SK-N-SH treated with all-trans-retinoic acid at 6 μM for 48 hours (cell line): ENCODE data around the gene IL24.

Source experiments
- ATAC-seq: fragments of 200-7000 bp; cut with Tn5 transposase; 3 replicates; pipeline ENCODE4 v1.9.1; 2020; ENCODE audit warnings: mild to moderate bottlenecking, moderate library complexity
- ARNTL ChIP-seq: fragments of 450-650 bp; formaldehyde crosslinking; IDR thresholded peaks from 2 replicates; pipeline ENCODE4 v1.5.0; 2020; ENCODE audit warnings: low read depth, mild to moderate bottlenecking, moderate library complexity, borderline replicate concordance
- BACH2 ChIP-seq: fragments of 250-450 bp; sonication (Bioruptor Pico); IDR thresholded peaks from 2 replicates; pipeline ENCODE4 v1.9.0; 2021; ENCODE audit warnings: mild to moderate bottlenecking, borderline replicate concordance
- CREB5 ChIP-seq: fragments of 250-450 bp; sonication (Bioruptor Pico); IDR thresholded peaks from 2 replicates; pipeline ENCODE4 v1.5.1; 2020; ENCODE audit warnings: low read depth, mild to moderate bottlenecking, moderate library complexity
- CSDC2 ChIP-seq: fragments of 250-450 bp; sonication (Bioruptor Pico); IDR thresholded peaks from 2 replicates; pipeline ENCODE4 v1.5.0; 2020; ENCODE audit warnings: mild to moderate bottlenecking, moderate library complexity
- CSRNP3 ChIP-seq: fragments of 250-450 bp; sonication (Bioruptor Pico); IDR thresholded peaks from 2 replicates; pipeline ENCODE4 v1.5.1; 2021; ENCODE audit warnings: mild to moderate bottlenecking, moderate library complexity
- ESRRG ChIP-seq: fragments of 250-450 bp; sonication (Bioruptor Pico); IDR thresholded peaks from 2 replicates; pipeline ENCODE4 v1.6.1; 2021; ENCODE audit warnings: mild to moderate bottlenecking
- ISL1 ChIP-seq: fragments of 250-450 bp; sonication (Bioruptor Pico); IDR thresholded peaks from 2 replicates; pipeline ENCODE4 v2.1.2; 2022; ENCODE audit warnings: mild to moderate bottlenecking, moderate library complexity
- OSR1 ChIP-seq: fragments of 250-450 bp; sonication (Bioruptor Pico); IDR thresholded peaks from 2 replicates; pipeline ENCODE4 v1.8.0; 2022; ENCODE audit warnings: moderate library complexity, mild to moderate bottlenecking, inconsistent platforms
- PATZ1 ChIP-seq: fragments of 250-450 bp; sonication (Bioruptor Pico); IDR thresholded peaks from 2 replicates; pipeline ENCODE4 v1.8.0; 2020; ENCODE audit warnings: mild to moderate bottlenecking, moderate library complexity, borderline replicate concordance
- PPARA ChIP-seq: fragments of 250-450 bp; sonication (Bioruptor Pico); IDR thresholded peaks from 2 replicates; pipeline ENCODE4 v1.5.0; 2020; ENCODE audit warnings: mild to moderate bottlenecking, borderline replicate concordance
- RARB ChIP-seq: fragments of 250-450 bp; sonication (Bioruptor Pico); IDR thresholded peaks from 2 replicates; pipeline ENCODE4 v1.8.0; 2021; ENCODE audit warnings: mild to moderate bottlenecking, moderate library complexity
- TCF4 ChIP-seq: fragments of 250-450 bp; sonication (Bioruptor Pico); IDR thresholded peaks from 2 replicates; pipeline ENCODE4 v1.8.0; 2021; ENCODE audit warnings: mild to moderate bottlenecking, moderate library complexity, borderline replicate concordance
- TOX ChIP-seq: fragments of 250-450 bp; sonication (Bioruptor Pico); IDR thresholded peaks from 2 replicates; pipeline ENCODE4 v1.8.0; 2021; ENCODE audit warnings: mild to moderate bottlenecking, moderate library complexity, borderline replicate concordance
- ZC3H10 ChIP-seq: fragments of 250-450 bp; sonication (Bioruptor Pico); IDR thresholded peaks from 2 replicates; pipeline ENCODE4 v1.5.1; 2021; ENCODE audit warnings: mild to moderate bottlenecking, moderate library complexity
- ZFP3 ChIP-seq: fragments of 250-450 bp; sonication (Bioruptor Pico); IDR thresholded peaks from 2 replicates; pipeline ENCODE4 v1.5.0; 2020; ENCODE audit warnings: mild to moderate bottlenecking, moderate library complexity
- ZFP30 ChIP-seq: fragments of 450-650 bp; formaldehyde crosslinking; IDR thresholded peaks from 2 replicates; pipeline ENCODE4 v1.5.0; 2022; ENCODE audit warnings: mild to moderate bottlenecking, moderate library complexity
- ZNF565 ChIP-seq: fragments of 450-650 bp; formaldehyde crosslinking; conservative IDR thresholded peaks from 2 replicates; pipeline ENCODE4 v1.5.0; 2020; ENCODE audit warnings: low read depth, mild to moderate bottlenecking, moderate library complexity
- ZNF8 ChIP-seq: fragments of 450-650 bp; formaldehyde crosslinking; IDR thresholded peaks from 2 replicates; pipeline ENCODE4 v1.5.0; 2020; ENCODE audit warnings: mild to moderate bottlenecking, moderate library complexity
- TF ChIP-seq, protein P1 (sequence below): fragments of 250-450 bp; sonication (Bioruptor Pico); IDR thresholded peaks from 2 replicates; pipeline ENCODE4 v1.5.0; 2020; ENCODE audit warnings: mild to moderate bottlenecking, moderate library complexity
- TF ChIP-seq, protein P2 (sequence below): fragments of 250-450 bp; sonication (Bioruptor Pico); IDR thresholded peaks from 2 replicates; pipeline ENCODE4 v1.8.0; 2021; ENCODE audit warnings: low read depth, mild to moderate bottlenecking, moderate library complexity, borderline replicate concordance

IL24 gene

DNA sequence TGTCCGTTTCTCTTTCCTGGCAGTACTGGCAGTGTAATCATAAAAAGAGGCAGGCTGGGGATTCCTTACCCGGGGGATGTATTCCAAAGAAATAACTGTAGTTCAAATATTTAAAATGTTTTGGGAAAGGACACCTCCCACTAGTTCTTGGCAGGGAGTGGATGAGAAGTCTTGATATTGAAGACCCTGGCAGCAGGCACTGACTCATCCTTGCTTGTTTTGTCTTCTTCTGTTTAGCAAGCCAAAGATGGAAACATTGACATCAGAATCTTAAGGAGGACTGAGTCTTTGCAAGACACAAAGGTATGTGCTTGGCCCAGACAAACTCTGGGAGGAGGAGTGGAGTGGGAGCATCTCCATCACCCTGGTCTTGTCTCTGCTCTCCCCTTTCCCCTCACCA is 31.2 kb upstream of the IL24 start:
- TF ChIP-seq CSRNP3 (CRISPR knock-in tag) (no peak), TOX (CRISPR knock-in tag) (no peak), PPARA (CRISPR knock-in tag) (no peak), ZNF8 (CRISPR knock-in tag) (no peak), CSDC2 (CRISPR knock-in tag) (no peak), TCF4 (CRISPR knock-in tag) (no peak), ARNTL (CRISPR knock-in tag) (no peak), ZFP30 (no peak), OSR1 (CRISPR knock-in tag) (no peak)
- TF ChIP-seq, protein P1, sequence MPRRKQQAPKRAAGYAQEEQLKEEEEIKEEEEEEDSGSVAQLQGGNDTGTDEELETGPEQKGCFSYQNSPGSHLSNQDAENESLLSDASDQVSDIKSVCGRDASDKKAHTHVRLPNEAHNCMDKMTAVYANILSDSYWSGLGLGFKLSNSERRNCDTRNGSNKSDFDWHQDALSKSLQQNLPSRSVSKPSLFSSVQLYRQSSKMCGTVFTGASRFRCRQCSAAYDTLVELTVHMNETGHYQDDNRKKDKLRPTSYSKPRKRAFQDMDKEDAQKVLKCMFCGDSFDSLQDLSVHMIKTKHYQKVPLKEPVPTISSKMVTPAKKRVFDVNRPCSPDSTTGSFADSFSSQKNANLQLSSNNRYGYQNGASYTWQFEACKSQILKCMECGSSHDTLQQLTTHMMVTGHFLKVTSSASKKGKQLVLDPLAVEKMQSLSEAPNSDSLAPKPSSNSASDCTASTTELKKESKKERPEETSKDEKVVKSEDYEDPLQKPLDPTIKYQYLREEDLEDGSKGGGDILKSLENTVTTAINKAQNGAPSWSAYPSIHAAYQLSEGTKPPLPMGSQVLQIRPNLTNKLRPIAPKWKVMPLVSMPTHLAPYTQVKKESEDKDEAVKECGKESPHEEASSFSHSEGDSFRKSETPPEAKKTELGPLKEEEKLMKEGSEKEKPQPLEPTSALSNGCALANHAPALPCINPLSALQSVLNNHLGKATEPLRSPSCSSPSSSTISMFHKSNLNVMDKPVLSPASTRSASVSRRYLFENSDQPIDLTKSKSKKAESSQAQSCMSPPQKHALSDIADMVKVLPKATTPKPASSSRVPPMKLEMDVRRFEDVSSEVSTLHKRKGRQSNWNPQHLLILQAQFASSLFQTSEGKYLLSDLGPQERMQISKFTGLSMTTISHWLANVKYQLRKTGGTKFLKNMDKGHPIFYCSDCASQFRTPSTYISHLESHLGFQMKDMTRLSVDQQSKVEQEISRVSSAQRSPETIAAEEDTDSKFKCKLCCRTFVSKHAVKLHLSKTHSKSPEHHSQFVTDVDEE, result no peak
- TF ChIP-seq, protein P2, sequence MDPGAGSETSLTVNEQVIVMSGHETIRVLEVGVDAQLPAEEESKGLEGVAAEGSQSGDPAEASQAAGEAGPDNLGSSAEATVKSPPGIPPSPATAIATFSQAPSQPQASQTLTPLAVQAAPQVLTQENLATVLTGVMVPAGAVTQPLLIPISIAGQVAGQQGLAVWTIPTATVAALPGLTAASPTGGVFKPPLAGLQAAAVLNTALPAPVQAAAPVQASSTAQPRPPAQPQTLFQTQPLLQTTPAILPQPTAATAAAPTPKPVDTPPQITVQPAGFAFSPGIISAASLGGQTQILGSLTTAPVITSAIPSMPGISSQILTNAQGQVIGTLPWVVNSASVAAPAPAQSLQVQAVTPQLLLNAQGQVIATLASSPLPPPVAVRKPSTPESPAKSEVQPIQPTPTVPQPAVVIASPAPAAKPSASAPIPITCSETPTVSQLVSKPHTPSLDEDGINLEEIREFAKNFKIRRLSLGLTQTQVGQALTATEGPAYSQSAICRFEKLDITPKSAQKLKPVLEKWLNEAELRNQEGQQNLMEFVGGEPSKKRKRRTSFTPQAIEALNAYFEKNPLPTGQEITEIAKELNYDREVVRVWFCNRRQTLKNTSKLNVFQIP (CRISPR knock-in tag), result no peak
- ATAC-seq, result no peak

- no peak for ATAC-seq
Observed at GRCh38 chr1:206867239-206867638, 30.0 kb upstream of the IL24 start.

GRCh38 chr1:206867716-206868115 is 29.5 kb upstream of the IL24 start:
- ATAC-seq, result no peak
- no peak for TF ChIP-seq TOX (CRISPR knock-in tag)
- TF ChIP-seq TCF4 (CRISPR knock-in tag), result no peak
- no peak for TF ChIP-seq OSR1 (CRISPR knock-in tag)
- no peak for TF ChIP-seq ZC3H10 (CRISPR knock-in tag)
- no peak for TF ChIP-seq ISL1
- TF ChIP-seq RARB (CRISPR knock-in tag), result no peak

More at GRCh38 chr1:206867239-206867638, 30.0 kb upstream of the IL24 start:
- no peak for TF ChIP-seq ESRRG (CRISPR knock-in tag)
- no peak for TF ChIP-seq CREB5 (CRISPR knock-in tag)
- TF ChIP-seq, protein P1, result no peak
- no peak for TF ChIP-seq BACH2 (CRISPR knock-in tag)
- no peak for TF ChIP-seq ZFP30
- no peak for TF ChIP-seq ZFP3
- TF ChIP-seq ZNF8 (CRISPR knock-in tag), result no peak
- no peak for TF ChIP-seq CSDC2 (CRISPR knock-in tag)
- TF ChIP-seq ZNF565 (CRISPR knock-in tag), result no peak

- no peak for ATAC-seq
- TF ChIP-seq TCF4 (CRISPR knock-in tag) (no peak), PATZ1 (no peak), ZC3H10 (CRISPR knock-in tag) (no peak), TOX (CRISPR knock-in tag) (no peak), BACH2 (CRISPR knock-in tag) (no peak), ZNF565 (CRISPR knock-in tag) (no peak), OSR1 (CRISPR knock-in tag) (no peak), ZNF8 (CRISPR knock-in tag) (no peak), PPARA (CRISPR knock-in tag) (no peak), CSDC2 (CRISPR knock-in tag) (no peak)
- TF ChIP-seq, protein P2 (CRISPR knock-in tag), result no peak
Observed at GRCh38 chr1:206868264-206868663, 29.0 kb upstream of the IL24 start.
